Ovary (tissue), 3 donors: ENCODE measurements around the gene HDAC11.

Experiments used
- EP300 ChIP-seq: sonication (generic); formaldehyde crosslinking; IDR thresholded peaks from one replicate; pipeline ENCODE4 v1.6.1; 2017; ENCODE audit warnings: antibody characterized with exemption
- POLR2A ChIP-seq: fragments of 450-650 bp; IDR thresholded peaks from one replicate; pipeline ENCODE4 v1.6.1; 2017; ENCODE audit warnings: antibody characterized with exemption, mild to moderate bottlenecking, moderate library complexity
- TF ChIP-seq, protein P1 (sequence below), 3 donors: fragments of 450-650 bp in 2 of 3; fragments of 200-600 bp in 1 of 3; IDR thresholded peaks; one replicate each; pipeline versions ENCODE4 v1.5.1 to v1.8.0; 2016 to 2022; ENCODE audit warnings: antibody characterized with exemption in 3 of 3, mild to moderate bottlenecking in 1 of 3
- donor health status: DM: no; HTN: no; CAD: no.

DNA sequence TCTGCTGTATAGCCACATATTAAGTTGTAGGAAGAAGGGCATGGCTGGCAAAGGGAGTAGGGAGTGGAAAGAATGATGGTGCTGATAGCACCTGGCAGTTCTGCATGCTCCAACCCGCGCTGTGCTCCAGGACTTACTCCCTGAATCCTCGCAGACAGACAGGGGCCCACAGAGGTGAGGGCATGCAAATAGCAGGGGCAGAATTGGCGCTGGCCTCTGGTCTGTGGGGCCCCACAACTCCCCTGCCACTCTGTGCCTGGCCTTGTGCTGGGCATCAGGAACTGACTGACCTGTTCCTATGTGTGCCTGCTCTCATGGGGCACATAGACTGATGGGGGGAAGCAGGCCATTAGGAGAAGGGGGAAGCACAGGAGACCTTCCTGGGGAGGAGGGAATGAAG is 20.9 kb downstream of the HDAC11 start:
- TF ChIP-seq, protein P1, sequence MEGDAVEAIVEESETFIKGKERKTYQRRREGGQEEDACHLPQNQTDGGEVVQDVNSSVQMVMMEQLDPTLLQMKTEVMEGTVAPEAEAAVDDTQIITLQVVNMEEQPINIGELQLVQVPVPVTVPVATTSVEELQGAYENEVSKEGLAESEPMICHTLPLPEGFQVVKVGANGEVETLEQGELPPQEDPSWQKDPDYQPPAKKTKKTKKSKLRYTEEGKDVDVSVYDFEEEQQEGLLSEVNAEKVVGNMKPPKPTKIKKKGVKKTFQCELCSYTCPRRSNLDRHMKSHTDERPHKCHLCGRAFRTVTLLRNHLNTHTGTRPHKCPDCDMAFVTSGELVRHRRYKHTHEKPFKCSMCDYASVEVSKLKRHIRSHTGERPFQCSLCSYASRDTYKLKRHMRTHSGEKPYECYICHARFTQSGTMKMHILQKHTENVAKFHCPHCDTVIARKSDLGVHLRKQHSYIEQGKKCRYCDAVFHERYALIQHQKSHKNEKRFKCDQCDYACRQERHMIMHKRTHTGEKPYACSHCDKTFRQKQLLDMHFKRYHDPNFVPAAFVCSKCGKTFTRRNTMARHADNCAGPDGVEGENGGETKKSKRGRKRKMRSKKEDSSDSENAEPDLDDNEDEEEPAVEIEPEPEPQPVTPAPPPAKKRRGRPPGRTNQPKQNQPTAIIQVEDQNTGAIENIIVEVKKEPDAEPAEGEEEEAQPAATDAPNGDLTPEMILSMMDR (IDR thresholded peaks at IDR 0.05) = no peak
- TF ChIP-seq POLR2A = no peak
- no peak for TF ChIP-seq EP300
